GM19023 (cell line): Measurements from ENCODE around the gene ERG28.
A peak's percentile ranks its signal among the peaks of the same experiment; 100 is the strongest.

ENCODE experiments used
- ATAC-seq: cut with Tn5 transposase; IDR thresholded peaks from one replicate; pipeline ENCODE4 v1.9.1; 2021; ENCODE audit warnings: mild to moderate bottlenecking, moderate library complexity; ENCODE audit not compliant: unreplicated experiment

ERG28 gene

GRCh38 chr14:75660238-75660629 is 442 bp downstream of the ERG28 start:
- no peak for ATAC-seq

GRCh38 chr14:75658957-75659356 is 1.7 kb downstream of the ERG28 start:
- ATAC-seq, result no peak

DNA sequence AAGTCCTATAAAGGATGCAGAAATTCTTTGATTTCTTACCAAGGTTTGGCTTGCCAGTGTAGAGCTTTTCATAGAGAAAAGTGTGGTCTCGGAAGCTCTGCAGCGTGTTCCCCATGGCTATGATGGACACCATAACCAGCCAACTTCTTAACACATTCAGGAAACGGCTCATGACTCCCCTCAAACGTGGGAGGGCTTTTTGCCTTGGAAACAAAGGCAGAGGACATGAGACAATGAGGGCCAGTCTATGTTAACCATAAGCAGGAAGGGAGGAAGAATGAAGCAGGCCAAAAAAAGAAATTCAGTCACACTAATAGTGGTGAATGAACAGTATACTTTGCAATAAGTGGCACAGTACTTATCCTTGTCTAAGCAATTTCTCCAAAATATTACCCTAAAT is 3.3 kb downstream of the ERG28 start:
- ATAC-seq, result no peak

DNA sequence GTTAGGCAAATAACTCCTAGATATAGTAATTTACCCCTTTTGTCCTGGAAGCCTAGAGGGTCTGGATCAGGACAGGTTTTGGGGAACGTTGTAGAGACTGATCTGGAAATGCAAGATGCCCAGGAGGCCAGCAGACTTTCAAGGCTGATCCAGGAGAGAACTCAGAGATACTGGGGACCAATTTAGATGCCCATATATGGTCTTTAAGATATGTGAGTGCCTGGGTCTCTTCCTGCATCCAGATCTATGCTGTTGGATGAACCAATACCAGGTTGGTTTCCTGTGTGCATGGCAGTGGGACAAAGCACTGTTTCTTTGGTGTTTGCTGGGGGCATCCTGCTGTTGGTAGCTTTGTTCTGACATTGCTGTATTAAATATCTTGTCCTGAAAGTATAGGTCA is 5.4 kb downstream of the ERG28 start:
- no peak for ATAC-seq

DNA sequence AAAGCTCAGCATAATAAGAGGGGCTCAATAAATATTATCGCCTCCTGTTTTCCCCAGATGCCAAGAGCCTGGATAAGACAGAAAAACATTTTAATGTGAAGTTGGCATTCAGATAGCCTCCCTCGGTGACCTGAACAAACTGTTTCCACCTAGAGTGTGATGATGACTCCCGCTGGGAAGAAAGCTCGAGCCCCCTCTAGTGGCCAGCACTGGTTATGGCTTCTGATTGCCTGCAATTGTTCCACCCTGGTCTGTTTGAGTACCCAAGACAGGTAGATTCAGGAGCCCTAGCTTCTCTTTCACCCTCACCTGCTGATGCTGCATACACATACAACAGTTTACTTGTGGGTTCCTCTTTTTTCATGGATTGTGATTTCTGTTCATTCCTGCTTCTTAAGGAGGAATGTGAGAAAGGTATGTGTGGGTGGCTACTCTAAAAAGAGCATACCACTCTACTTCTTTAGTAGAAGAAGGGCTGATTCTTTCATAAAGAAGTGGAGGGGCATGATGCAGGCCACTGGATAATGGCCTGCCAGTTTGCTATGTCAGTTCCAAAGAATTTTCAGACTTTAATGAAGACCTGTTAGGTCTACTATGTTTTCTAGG is 6.4 kb downstream of the ERG28 start:
- peak; percentile 70 for ATAC-seq

- no peak for ATAC-seq
Observed at GRCh38 chr14:75653563-75653962, 7.1 kb downstream of the ERG28 start.

- no peak for ATAC-seq
Observed at GRCh38 chr14:75650253-75651058, 10.2 kb downstream of the ERG28 start.

DNA sequence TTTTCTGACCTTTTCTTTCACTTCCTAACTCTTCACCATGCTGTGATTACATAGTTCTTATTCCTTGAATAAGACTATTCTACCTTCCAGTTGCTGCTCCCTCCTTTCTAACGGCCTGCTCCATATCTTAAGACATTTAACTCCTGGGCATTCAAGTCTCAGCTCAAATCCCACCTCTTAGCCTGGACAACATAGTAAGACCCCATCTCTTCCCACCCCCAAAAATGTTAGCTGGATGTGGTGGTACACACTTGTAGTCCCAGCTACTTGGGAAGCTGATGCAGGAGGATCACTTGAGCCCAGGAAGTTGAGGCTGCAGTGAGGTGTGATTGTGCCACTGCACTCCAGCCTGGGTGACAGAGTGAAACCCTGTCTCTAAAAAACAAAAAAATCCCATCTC is 10.9 kb downstream of the ERG28 start:
- no peak for ATAC-seq

DNA sequence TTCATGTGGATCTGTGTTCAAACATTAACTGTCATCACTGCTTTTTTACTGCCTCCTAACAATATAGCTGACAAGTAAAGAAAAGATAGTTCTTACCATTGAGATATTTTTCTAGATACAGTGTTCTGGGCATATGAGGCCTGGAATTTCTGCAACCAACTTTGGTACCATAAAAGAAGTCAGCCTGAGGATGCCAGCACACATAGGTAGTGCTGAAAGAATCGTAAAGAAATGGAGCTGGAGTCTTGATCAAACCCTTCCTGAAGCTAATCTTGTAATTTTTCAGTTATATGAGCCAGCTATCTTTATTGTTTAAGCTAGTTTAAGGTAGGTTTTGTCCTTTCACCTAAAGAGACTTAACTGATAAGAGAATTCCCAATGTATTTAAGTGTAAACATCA is 11.3 kb downstream of the ERG28 start:
- no peak for ATAC-seq

- ATAC-seq, result no peak
Observed at GRCh38 chr14:75648066-75648838, 12.4 kb downstream of the ERG28 start.

DNA sequence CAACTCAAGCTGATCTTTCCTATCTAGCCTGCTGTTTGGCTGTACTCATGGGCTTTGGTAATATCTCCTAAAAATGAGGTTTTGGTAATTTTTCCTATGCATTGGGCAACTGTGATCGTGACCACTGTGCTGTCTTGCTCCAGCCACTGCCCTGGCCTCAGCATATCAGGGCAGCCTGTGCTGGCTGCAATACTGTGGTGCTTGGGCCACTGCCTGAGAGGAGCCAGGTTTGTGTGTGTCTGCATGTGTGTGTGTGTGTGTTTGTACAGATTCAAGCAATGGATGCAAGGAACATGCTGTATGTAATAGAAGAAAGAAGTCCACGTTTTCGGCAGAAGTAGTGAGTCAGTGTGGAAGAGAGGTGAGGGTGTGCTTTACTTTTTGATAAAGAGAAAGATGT is 13.0 kb downstream of the ERG28 start:
- ATAC-seq, result no peak

- no peak for ATAC-seq
Observed at GRCh38 chr14:75646762-75647161, 13.9 kb downstream of the ERG28 start.

GRCh38 chr14:75645056-75645455 is 15.6 kb downstream of the ERG28 start:
- ATAC-seq, result no peak

- no peak for ATAC-seq
Observed at GRCh38 chr14:75643985-75644384, 16.7 kb downstream of the ERG28 start.

- no peak for ATAC-seq
Observed at GRCh38 chr14:75640876-75641275, 19.8 kb downstream of the ERG28 start.

GRCh38 chr14:75636100-75636692 is 24.5 kb downstream of the ERG28 start:
- ATAC-seq, result no peak

DNA sequence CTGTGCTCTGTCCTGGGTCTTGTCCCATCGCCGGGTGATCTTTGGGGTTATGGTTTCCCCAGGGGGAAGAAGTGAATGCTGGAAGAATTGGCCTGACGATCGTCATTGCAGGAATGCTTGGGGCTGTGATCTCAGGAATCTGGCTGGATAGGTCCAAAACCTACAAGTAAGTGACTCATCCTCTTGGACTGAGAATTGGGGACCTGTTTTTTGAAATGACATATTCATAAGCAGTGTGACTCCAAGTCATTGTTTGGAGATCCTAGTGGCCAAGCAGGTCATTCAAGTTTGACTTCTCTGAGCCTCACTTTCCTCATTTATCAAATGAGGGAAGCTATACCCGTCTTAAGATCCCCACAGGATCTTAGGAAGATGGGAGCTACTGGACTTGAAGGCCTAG is 25.8 kb downstream of the ERG28 start:
- no peak for ATAC-seq

DNA sequence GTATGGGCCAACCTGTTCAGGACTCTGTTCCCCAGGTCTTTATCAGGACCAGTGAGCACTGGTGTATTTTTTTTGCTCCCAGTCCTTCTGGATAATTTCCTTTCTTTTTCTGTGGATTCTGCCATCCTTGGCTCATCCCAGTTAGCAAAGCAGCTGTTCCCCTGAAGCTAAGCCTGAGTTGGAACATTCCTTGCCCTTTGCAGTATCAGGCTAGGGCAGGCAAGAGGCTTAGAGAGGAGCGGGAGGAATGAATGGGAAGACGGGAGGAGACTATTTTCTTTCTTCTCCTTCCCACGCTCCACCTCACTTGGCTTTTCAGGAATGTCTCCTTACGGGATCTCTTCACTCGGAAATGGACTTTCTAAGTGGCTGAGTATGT is 29.2 kb downstream of the ERG28 start:
- no peak for ATAC-seq

- no peak for ATAC-seq
Observed at GRCh38 chr14:75630695-75631452, 29.8 kb downstream of the ERG28 start.

- ATAC-seq, result no peak
Observed at GRCh38 chr14:75628816-75629215, 31.9 kb downstream of the ERG28 start.

DNA sequence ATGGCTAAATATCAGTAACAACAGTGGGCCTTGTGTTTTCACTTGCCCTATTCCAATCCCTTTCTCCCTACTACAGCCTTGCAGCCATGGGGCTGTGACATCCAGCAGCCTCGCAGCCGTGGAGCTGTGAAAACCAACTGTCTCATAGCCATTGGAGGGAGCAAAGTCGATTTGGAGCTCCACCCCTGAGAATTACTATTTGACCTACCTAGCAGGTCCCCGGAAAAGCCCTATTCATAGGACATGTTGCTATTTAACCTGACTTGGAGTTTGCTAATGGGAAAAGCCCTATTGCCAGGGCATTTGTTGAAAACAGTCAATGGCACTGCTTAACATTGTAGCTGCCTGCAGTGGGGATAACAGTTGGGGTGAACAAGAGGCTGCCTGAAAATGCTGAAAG is 33.3 kb downstream of the ERG28 start:
- no peak for ATAC-seq
